ENCODE measurements around the gene SLC9A1.

Gene SLC9A1

DNA sequence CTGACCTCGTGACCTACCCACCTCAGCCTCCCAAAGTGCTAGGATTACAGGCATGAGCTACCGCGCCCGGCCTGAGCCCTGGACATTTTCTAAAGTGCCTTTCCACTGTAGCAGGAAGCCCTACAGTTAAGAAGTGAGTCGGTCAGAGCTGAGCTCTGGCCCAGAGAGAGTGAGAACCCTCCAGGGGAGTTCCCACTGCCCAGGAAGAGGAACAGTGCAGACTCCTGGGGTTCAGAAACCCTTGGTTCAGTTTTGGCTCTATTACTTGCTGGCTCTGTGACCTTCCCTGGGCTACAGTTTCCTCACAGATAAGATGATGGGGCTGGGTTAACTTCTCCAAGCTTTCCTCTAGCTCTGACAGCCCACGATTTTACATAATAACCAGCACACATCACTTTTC is 20.9 kb downstream of the SLC9A1 start:
- no peak for DNase-seq (ENCODE audit: extremely low spot score)
- ChIA-PET CTCF (interaction anchor here (0.6 to 0.7 kb wide), 2 partner anchors 33 to 97 kb away, joined by 4 to 6 read pairs; no protein-coding TSS in a partner anchor), POLR2A (interaction anchor here (0.6 to 3.3 kb wide), 3 partner anchors 11 to 20 kb away, joined by 3 to 12 read pairs (median 4); partner anchors contain the start of gene SLC9A1)
- no peak for TF ChIP-seq FOXM1 (IDR thresholded peaks at IDR 0.05; ENCODE audit: borderline replicate concordance)
- TF ChIP-seq FOXK2 (IDR thresholded peaks at IDR 0.05) = no peak

DNA sequence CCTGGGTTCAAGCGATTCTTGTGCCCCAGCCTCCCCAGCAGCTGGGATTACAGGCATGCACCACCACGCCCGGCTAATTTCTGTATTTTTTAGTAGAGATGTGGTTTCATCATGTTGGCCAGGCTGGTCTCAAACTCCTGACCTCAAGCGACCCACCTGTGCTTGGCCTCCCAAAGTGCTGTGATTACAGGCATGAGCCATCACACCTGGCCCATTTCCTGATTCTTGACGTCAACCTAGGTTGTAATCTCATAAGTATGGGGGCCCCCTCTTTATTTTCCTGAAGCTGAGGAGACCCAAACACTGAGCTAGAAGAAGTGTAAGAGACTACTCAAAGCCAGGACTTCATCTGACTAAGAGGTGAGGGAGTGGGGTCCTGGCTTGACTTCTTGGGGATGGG is 21.8 kb downstream of the SLC9A1 start:
- DNase-seq (ENCODE audit: extremely low spot score) = no peak
- POLR2A ChIA-PET = interaction anchor here (3.3 kb wide), 1 partner anchor 21 kb away, joined by 12 read pairs; the partner anchor contains the start of gene SLC9A1
- CTCF ChIA-PET = no interaction called here
- no peak for TF ChIP-seq SUZ12 (IDR thresholded peaks at IDR 0.05)
- TF ChIP-seq NFRKB (IDR thresholded peaks at IDR 0.05) = no peak
- no peak for TF ChIP-seq TARDBP (IDR thresholded peaks at IDR 0.05)
- TF ChIP-seq FOXA1 (IDR thresholded peaks at IDR 0.05) = no peak
- TF ChIP-seq, protein P1, sequence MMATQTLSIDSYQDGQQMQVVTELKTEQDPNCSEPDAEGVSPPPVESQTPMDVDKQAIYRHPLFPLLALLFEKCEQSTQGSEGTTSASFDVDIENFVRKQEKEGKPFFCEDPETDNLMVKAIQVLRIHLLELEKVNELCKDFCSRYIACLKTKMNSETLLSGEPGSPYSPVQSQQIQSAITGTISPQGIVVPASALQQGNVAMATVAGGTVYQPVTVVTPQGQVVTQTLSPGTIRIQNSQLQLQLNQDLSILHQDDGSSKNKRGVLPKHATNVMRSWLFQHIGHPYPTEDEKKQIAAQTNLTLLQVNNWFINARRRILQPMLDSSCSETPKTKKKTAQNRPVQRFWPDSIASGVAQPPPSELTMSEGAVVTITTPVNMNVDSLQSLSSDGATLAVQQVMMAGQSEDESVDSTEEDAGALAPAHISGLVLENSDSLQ (IDR thresholded peaks at IDR 0.05) = no peak
- no peak for TF ChIP-seq ZNF384 (IDR thresholded peaks at IDR 0.05)
- TF ChIP-seq BHLHE40 (IDR thresholded peaks at IDR 0.05; ENCODE audit: borderline replicate concordance) = no peak
- no peak for TF ChIP-seq FOXK2 (IDR thresholded peaks at IDR 0.05)
- no peak for TF ChIP-seq CTBP1 (IDR thresholded peaks at IDR 0.05; ENCODE audit: borderline replicate concordance)
- no peak for TF ChIP-seq ARNT (IDR thresholded peaks at IDR 0.05)
- TF ChIP-seq SP1 (IDR thresholded peaks at IDR 0.05) = no peak
- no peak for TF ChIP-seq FOXM1 (IDR thresholded peaks at IDR 0.05; ENCODE audit: borderline replicate concordance)
- TF ChIP-seq HDGF (IDR thresholded peaks at IDR 0.05; ENCODE audit: borderline replicate concordance) = no peak

DNA sequence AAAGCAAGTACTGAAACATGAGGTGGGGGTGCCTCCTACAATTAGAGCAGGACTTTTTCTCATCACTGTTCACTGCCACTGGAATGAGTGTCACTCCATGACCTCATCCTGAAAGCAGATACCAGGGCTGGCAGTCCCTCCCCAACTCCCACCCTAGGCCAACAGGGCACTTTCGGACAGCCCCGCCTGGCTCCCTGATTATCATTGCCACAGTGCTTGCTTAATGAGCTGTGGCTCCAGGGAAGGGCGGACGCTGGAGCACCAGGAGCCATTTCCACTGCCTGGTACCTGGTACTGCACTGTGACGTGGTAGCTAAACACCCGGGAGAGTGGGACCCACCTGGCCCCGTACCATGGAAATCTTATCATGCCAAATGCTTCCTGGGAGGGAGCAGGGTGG is 22.3 kb downstream of the SLC9A1 start:
- no peak for TF ChIP-seq SP1 (IDR thresholded peaks at IDR 0.05)
- no peak for TF ChIP-seq FOXA1 (IDR thresholded peaks at IDR 0.05)
- no peak for TF ChIP-seq L3MBTL2 (conservative IDR thresholded peaks at IDR 0.05)
- TF ChIP-seq, protein P1 (IDR thresholded peaks at IDR 0.05) = no peak
- TF ChIP-seq ZNF384 (IDR thresholded peaks at IDR 0.05) = no peak
- TF ChIP-seq ARNT (IDR thresholded peaks at IDR 0.05) = no peak
- ChIA-PET CTCF (no interaction called here), POLR2A (interaction anchor here (3.3 kb wide), 1 partner anchor 22 kb away, joined by 12 read pairs; the partner anchor contains the start of gene SLC9A1)
- DNase-seq (ENCODE audit: extremely low spot score) = no peak

DNA sequence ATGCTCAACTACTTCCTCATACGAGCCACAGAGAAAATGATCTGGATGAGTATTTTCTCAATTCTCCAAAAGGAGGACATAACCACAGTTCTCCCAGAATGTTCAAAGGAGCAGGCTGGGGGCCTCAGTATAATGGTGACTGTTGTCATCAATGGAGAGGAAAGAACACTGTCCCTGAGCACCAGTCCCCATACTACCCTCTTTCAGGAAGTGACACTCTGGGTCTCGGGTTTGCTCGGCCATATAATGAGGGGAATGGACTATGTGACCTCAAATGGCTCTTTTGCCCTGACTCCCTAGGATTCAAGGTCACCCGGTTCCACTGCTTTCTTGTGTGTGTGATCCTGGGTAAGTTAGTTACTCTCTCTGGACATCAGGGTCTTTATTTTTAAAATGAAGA is 22.8 kb downstream of the SLC9A1 start:
- no peak for DNase-seq (ENCODE audit: extremely low spot score)
- TF ChIP-seq TARDBP (IDR thresholded peaks at IDR 0.05) = no peak
- TF ChIP-seq SUZ12 (IDR thresholded peaks at IDR 0.05) = no peak
- TF ChIP-seq LEF1 (IDR thresholded peaks at IDR 0.05; ENCODE audit: borderline replicate concordance) = no peak
- no peak for TF ChIP-seq ARNT (IDR thresholded peaks at IDR 0.05)
- no peak for TF ChIP-seq CTBP1 (IDR thresholded peaks at IDR 0.05; ENCODE audit: borderline replicate concordance)
- no peak for TF ChIP-seq L3MBTL2 (conservative IDR thresholded peaks at IDR 0.05)
- ChIA-PET POLR2A (interaction anchor here (3.3 kb wide), 1 partner anchor 22 kb away, joined by 12 read pairs; the partner anchor contains the start of gene SLC9A1), CTCF (interaction anchor here (0.6 kb wide), 1 partner anchor 441 kb away, joined by 5 read pairs; no protein-coding TSS in a partner anchor)

DNA sequence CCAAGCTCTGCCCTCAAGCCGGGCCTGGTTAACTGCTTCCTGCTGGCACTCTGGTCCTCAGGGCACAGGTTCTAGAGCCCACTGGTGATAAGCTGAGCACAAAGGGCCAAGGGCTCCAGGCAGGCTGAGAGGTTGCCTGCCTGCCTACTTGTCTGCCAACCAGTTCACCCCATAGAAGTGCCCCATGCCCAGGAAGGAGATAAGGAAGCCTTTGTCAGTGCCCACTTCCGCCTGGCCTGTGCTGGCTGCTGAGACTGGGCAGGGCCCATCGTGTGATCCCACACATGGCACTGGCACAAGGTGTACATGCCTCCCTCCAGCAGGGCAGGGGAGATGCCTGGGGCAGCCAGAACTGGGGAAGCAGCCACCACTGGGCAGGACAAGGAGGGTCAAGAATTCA is 24.1 kb downstream of the SLC9A1 start:
- CTCF ChIA-PET = no interaction called here
- no peak for TF ChIP-seq BHLHE40 (IDR thresholded peaks at IDR 0.05; ENCODE audit: borderline replicate concordance)
- TF ChIP-seq L3MBTL2 (conservative IDR thresholded peaks at IDR 0.05) = no peak
- POLR2A ChIA-PET = no interaction called here

DNA sequence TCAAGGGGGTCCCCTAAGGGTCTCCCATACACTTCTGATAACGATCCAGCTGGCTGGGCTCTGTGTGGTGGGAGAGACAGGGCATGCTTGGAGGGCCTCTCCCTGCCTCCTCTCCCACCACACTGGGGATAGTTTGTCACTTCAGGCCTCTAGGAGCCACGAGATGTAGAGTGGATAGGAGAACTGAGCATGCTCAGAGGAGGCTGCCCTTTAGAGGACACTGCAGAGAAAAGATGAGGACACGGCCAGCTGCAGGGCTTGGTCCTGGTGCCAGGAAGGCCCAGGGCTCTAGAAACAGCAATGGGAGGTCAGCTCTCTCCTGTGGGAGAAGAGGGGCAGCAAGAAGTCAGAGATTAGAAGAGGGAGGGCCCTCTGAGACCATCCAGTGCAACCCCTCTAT is 25.7 kb downstream of the SLC9A1 start:
- no peak for TF ChIP-seq CTBP1 (IDR thresholded peaks at IDR 0.05; ENCODE audit: borderline replicate concordance)
- no peak for TF ChIP-seq FOXM1 (IDR thresholded peaks at IDR 0.05; ENCODE audit: borderline replicate concordance)
- no peak for TF ChIP-seq ELF4 (IDR thresholded peaks at IDR 0.05)
- TF ChIP-seq TARDBP (IDR thresholded peaks at IDR 0.05) = no peak
- CTCF ChIA-PET = no interaction called here
- POLR2A ChIA-PET = interaction anchor here (1.3 kb wide), 1 partner anchor 25 kb away, joined by 5 read pairs; the partner anchor contains the start of gene SLC9A1
- no peak for DNase-seq (ENCODE audit: extremely low spot score)

More for the DNA sequence above, 24.1 kb downstream of the SLC9A1 start:
- no peak for DNase-seq (ENCODE audit: extremely low spot score)

DNA sequence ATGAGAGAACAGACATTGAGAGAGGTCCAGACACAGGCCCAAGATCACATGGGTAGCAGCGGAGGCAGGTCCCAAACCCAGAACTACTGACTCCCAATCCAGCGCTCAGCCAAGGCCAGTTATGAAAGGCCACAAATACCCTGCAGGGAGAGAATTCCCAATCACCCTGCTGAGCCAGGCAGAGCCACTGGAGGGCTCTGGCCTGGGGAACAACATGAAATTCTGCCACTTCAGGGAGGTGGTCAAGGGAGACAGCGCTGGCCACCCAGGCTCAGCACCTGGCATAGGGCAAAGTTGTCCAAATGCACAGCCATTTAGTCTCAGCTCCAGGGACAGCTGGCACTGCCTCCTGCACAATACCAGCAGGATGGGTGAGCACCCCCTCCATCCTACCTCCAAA is 27.5 kb downstream of the SLC9A1 start:
- no peak for DNase-seq (ENCODE audit: extremely low spot score)
- ChIA-PET POLR2A (no interaction called here), CTCF (no interaction called here)
- TF ChIP-seq, protein P1 (IDR thresholded peaks at IDR 0.05) = no peak
- TF ChIP-seq LEF1 (IDR thresholded peaks at IDR 0.05; ENCODE audit: borderline replicate concordance) = no peak
- TF ChIP-seq ARNT (IDR thresholded peaks at IDR 0.05) = no peak
- no peak for TF ChIP-seq L3MBTL2 (conservative IDR thresholded peaks at IDR 0.05)
- no peak for TF ChIP-seq BHLHE40 (IDR thresholded peaks at IDR 0.05; ENCODE audit: borderline replicate concordance)
- no peak for TF ChIP-seq SUZ12 (IDR thresholded peaks at IDR 0.05)
- TF ChIP-seq SP1 (IDR thresholded peaks at IDR 0.05) = no peak
- TF ChIP-seq NFRKB (IDR thresholded peaks at IDR 0.05) = no peak
- no peak for TF ChIP-seq CTBP1 (IDR thresholded peaks at IDR 0.05; ENCODE audit: borderline replicate concordance)
- TF ChIP-seq HDGF (IDR thresholded peaks at IDR 0.05; ENCODE audit: borderline replicate concordance) = no peak
- TF ChIP-seq TARDBP (IDR thresholded peaks at IDR 0.05) = no peak
- no peak for TF ChIP-seq FOXK2 (IDR thresholded peaks at IDR 0.05)
- no peak for TF ChIP-seq ELF4 (IDR thresholded peaks at IDR 0.05)
- TF ChIP-seq ZNF384 (IDR thresholded peaks at IDR 0.05) = no peak
- TF ChIP-seq FOXM1 (IDR thresholded peaks at IDR 0.05; ENCODE audit: borderline replicate concordance) = no peak
- TF ChIP-seq FOXA1 (IDR thresholded peaks at IDR 0.05) = no peak

Measured in HEK293T (cell line).